Stomach smooth muscle (tissue), 2 donors: ENCODE results near the gene CD46.
"Not testable (repeated sequence)": the region's sequence is repeated elsewhere in the genome, so short reads cannot be mapped to it uniquely, and the experiment has no call there.

Experiments used
- H3K27ac ChIP-seq: one replicate; pipeline ENCODE4 v1.7.0; 2013; ENCODE audit warnings: mild to moderate bottlenecking, low read length, inconsistent platforms
- H3K27me3 ChIP-seq, 2 donors: one replicate each; pipeline ENCODE4 v1.7.0; 2013; ENCODE audit warnings: low read length in 2 of 2; ENCODE audit not compliant: insufficient read depth in 2 of 2, control insufficient read depth in 1 of 2
- H3K36me3 ChIP-seq, 2 donors: one replicate each; pipeline ENCODE4 v1.7.0; 2013; ENCODE audit warnings: low read length in 2 of 2; ENCODE audit not compliant: control insufficient read depth in 2 of 2, insufficient read depth in 2 of 2
- H3K4me1 ChIP-seq: one replicate; pipeline ENCODE4 v1.7.0; 2013; ENCODE audit warnings: low read length; ENCODE audit not compliant: control insufficient read depth, insufficient read depth
- H3K4me3 ChIP-seq, 2 donors: one replicate each; pipeline ENCODE4 v1.7.0; 2013; ENCODE audit warnings: low read length in 2 of 2
- H3K9ac ChIP-seq, 2 donors: one replicate each; pipeline ENCODE4 v1.7.0; 2013; ENCODE audit warnings: low read length in 2 of 2, mild to moderate bottlenecking in 1 of 2
- H3K9me3 ChIP-seq, 2 donors: one replicate each; pipeline ENCODE4 v1.7.0; 2013; ENCODE audit warnings: low read length in 2 of 2; ENCODE audit not compliant: control insufficient read depth in 2 of 2
- donor health status: healthy.
- donor health status: Pancreatic carcinoma.

The CD46 gene

GRCh38 chr1:207751790-207752455 lies at the start of gene CD46:
Gene CD46 (plus strand): TSS chr1:207752054. CDS start chr1:207752213, 159 bp downstream.
- H3K27ac ChIP-seq = peak within 1 kb of the TSS; percentile 94
- peaks cover 25% of the 10 kb centered on the region for H3K4me1 ChIP-seq

GRCh38 chr1:207702317-207702716 lies 49.5 kb upstream of the CD46 start:
- no peaks in the 10 kb centered on the region for H3K9me3 ChIP-seq
- H3K4me1 ChIP-seq = no peaks in the 10 kb centered on the region
- no peak overlapping the region for H3K27ac ChIP-seq
- no peak overlapping the region for H3K9ac ChIP-seq
- H3K27me3 ChIP-seq = no peaks in the 10 kb centered on the region
- no peaks in the 10 kb centered on the region for H3K36me3 ChIP-seq
- H3K4me3 ChIP-seq = no peak overlapping the region

More at GRCh38 chr1:207751790-207752455, at the start of gene CD46:
- no peaks in the 10 kb centered on the region for H3K9me3 ChIP-seq
- H3K9ac ChIP-seq = peak within 1 kb of the TSS; percentile 78 to 89
- no peaks in the 10 kb centered on the region for H3K36me3 ChIP-seq
- H3K4me3 ChIP-seq = peak within 1 kb of the TSS; percentile 95 to 97
- no peaks in the 10 kb centered on the region for H3K27me3 ChIP-seq

GRCh38 chr1:207703712-207704111 lies 48.1 kb upstream of the CD46 start:
- Histone ChIP-seq H3K9me3 (no peaks in the 10 kb centered on the region), H3K27ac (no peak overlapping the region), H3K9ac (no peak overlapping the region), H3K27me3 (no peaks in the 10 kb centered on the region), H3K36me3 (no peaks in the 10 kb centered on the region), H3K4me1 (no peaks in the 10 kb centered on the region), H3K4me3 (no peak overlapping the region)

DNA sequence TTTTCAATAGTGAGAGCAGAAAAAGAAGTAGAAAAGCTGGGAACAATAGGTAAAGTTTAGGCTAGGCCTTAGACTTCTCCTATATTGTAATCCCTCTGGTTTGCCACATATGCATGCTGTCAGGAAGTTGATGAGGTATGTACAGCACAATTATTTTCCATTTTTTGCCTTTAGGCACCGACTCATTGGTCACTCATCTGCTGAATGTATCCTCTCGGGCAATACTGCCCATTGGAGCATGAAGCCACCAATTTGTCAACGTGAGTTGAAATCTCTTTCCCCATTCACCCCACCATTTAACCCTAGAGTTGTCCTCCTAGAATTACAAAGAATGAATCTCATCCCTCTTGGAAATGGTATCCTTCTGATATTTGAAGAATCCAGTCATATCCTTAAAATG lies 43.9 kb upstream of the CD46 start:
- H3K4me3 ChIP-seq, H3K4me1 ChIP-seq, H3K27ac ChIP-seq, H3K27me3 ChIP-seq, H3K36me3 ChIP-seq, H3K9me3 ChIP-seq, H3K9ac ChIP-seq: not testable (repeated sequence)

- Histone ChIP-seq H3K4me1 (no peaks in the 10 kb centered on the region), H3K9ac (no peak overlapping the region), H3K27me3 (no peaks in the 10 kb centered on the region), H3K4me3 (no peak overlapping the region), H3K27ac (no peak overlapping the region), H3K9me3 (no peaks in the 10 kb centered on the region), H3K36me3 (no peaks in the 10 kb centered on the region)
Measured at GRCh38 chr1:207711285-207711684, 40.6 kb upstream of the CD46 start.

GRCh38 chr1:207712701-207713100 lies 39.2 kb upstream of the CD46 start:
- H3K4me3 ChIP-seq, H3K27me3 ChIP-seq, H3K9me3 ChIP-seq, H3K4me1 ChIP-seq, H3K9ac ChIP-seq, H3K36me3 ChIP-seq, H3K27ac ChIP-seq: not testable (repeated sequence)

DNA sequence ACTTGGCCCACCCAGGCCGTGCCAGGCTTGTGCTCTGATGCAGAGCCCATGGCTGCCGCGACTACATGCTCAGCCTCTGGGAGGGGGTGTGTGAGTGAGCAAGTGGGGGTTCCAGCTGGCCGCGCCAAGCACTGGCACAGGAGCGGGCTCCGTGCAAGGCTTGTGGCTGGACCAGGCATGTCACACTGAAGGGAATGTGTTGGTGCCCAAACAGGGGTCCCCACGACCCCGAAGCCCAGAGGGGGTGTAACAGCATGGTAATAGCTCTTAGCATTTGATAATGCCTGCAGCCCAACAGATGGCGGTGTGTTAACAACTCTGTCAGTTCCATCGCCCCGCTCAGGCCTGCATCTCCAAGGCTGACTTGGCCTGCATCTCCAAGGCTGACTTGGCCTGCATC lies 38.3 kb upstream of the CD46 start:
- H3K4me1 ChIP-seq = no peaks in the 10 kb centered on the region
- no peak overlapping the region for H3K27ac ChIP-seq
- H3K4me3 ChIP-seq = no peak overlapping the region
- no peaks in the 10 kb centered on the region for H3K9me3 ChIP-seq
- H3K27me3 ChIP-seq = no peaks in the 10 kb centered on the region
- no peak overlapping the region for H3K9ac ChIP-seq
- H3K36me3 ChIP-seq = no peaks in the 10 kb centered on the region

- Histone ChIP-seq H3K4me3 (no peak overlapping the region), H3K27me3 (no peaks in the 10 kb centered on the region), H3K27ac (no peak overlapping the region), H3K9ac (no peak overlapping the region), H3K4me1 (no peaks in the 10 kb centered on the region), H3K36me3 (no peaks in the 10 kb centered on the region), H3K9me3 (no peaks in the 10 kb centered on the region)
Measured at GRCh38 chr1:207719234-207719633, 32.6 kb upstream of the CD46 start.

GRCh38 chr1:207728200-207728858 lies 23.5 kb upstream of the CD46 start:
- H3K4me1 ChIP-seq, H3K4me3 ChIP-seq, H3K27me3 ChIP-seq, H3K9ac ChIP-seq, H3K27ac ChIP-seq, H3K9me3 ChIP-seq, H3K36me3 ChIP-seq: not testable (repeated sequence)

DNA sequence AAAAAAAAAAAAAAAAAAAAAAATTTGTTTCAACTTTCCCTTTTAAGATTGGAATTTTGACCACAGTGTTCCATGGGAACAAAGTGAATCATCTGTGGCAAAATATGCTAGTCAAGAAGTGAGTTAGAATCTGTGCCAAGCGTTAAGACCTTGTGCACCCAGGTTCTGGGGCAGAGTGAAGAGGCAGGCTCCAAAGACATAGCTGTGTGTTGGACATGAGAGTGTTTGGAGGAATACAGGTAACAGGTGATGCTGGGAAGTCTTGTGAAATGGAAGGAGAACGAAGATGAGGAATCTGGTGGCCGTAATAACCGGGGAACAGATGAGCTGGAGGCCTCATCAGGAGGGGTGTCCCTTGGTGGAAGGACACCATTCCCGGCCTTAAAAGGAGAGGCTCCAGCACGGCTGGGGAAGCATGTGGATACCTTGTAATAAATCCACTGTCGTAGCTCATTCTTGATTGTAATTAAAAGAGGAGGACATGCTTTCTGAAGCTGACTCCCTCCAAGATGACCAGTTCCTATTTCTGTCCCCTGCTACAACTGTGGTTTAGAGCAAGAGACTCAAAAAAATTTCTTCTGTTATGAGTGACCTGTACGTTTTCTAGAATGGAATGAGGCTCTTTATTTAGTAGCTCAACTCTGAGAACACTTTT lies 14.2 kb upstream of the CD46 start:
- H3K27ac ChIP-seq, H3K9me3 ChIP-seq, H3K4me1 ChIP-seq, H3K4me3 ChIP-seq, H3K36me3 ChIP-seq, H3K9ac ChIP-seq, H3K27me3 ChIP-seq: not testable (repeated sequence)

DNA sequence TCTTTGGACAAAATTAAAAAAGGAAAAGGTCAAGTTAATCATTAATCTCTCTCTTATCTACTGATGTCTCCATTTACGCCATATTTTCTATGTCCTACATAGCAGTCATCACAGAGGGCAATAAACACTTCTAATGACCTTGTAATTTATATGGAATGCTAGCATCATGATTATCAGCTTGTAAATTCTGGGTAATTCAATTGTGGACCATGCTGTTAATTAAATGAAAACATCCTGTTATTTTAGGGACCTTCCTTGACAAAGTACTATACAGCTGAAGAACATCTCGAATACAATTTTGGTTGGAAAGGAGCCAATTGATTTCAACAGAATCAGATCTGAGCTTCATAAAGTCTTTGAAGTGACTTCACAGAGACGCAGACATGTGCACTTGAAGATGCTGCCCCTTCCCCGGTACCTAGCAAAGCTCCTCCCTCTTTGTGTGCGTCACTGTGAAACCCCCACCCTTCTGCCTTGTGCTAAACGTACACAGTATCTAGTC lies 13.6 kb upstream of the CD46 start:
- H3K27ac ChIP-seq, H3K36me3 ChIP-seq, H3K4me1 ChIP-seq, H3K9me3 ChIP-seq, H3K9ac ChIP-seq, H3K4me3 ChIP-seq, H3K27me3 ChIP-seq: not testable (repeated sequence)
